Muscle layer of duodenum (tissue), 2 donors: ENCODE measurements around the gene PSME3IP1.
"Not testable (repeated sequence)": the region's sequence is repeated elsewhere in the genome, so short reads cannot be mapped to it uniquely, and the experiment has no call there.

Source experiments
- H3K27ac ChIP-seq: one replicate; pipeline ENCODE4 v1.7.0; 2013; ENCODE audit warnings: mild to moderate bottlenecking, low read length
- H3K27me3 ChIP-seq: one replicate; pipeline ENCODE4 v1.7.0; 2013; ENCODE audit warnings: low read depth, mild to moderate bottlenecking, control low read depth, low read length
- H3K36me3 ChIP-seq, 2 donors: one replicate each; pipeline ENCODE4 v1.7.0; 2013; ENCODE audit warnings: low read length in 2 of 2, control low read depth in 1 of 2, mild to moderate bottlenecking in 1 of 2; ENCODE audit not compliant: insufficient read depth in 2 of 2, control insufficient read depth in 1 of 2
- H3K4me1 ChIP-seq, 2 donors: one replicate each; pipeline ENCODE4 v1.7.0; 2013; ENCODE audit warnings: low read length in 2 of 2, mild to moderate bottlenecking in 2 of 2, control low read depth in 1 of 2, moderate library complexity in 1 of 2; ENCODE audit not compliant: insufficient read depth in 2 of 2, control insufficient read depth in 1 of 2
- H3K4me3 ChIP-seq, 2 donors: one replicate each; pipeline ENCODE4 v1.7.0; 2013; ENCODE audit warnings: low read length in 2 of 2, low read depth in 1 of 2, mild to moderate bottlenecking in 1 of 2
- H3K9me3 ChIP-seq, 2 donors: one replicate each; pipeline ENCODE4 v1.7.0; 2013; ENCODE audit warnings: low read length in 2 of 2, control low read depth in 1 of 2, mild to moderate bottlenecking in 1 of 2; ENCODE audit not compliant: control insufficient read depth in 1 of 2
- donor health status: healthy.

The PSME3IP1 gene

GRCh38 chr16:57115514-57116182 lies 70.2 kb downstream of the PSME3IP1 start:
- Histone ChIP-seq H3K9me3 (no peaks in the 10 kb centered on the region), H3K4me3 (peak overlapping the region in 1 of 2 donors; percentile 34), H3K27ac (no peak overlapping the region), H3K4me1 (peaks cover 0 to 28% of the 10 kb centered on the region in 2 donors), H3K27me3 (no peaks in the 10 kb centered on the region), H3K36me3 (peaks cover 5 to 26% of the 10 kb centered on the region in 2 donors)

GRCh38 chr16:57115168-57115513 lies 70.7 kb downstream of the PSME3IP1 start:
- H3K27ac ChIP-seq = no peak overlapping the region

GRCh38 chr16:57113664-57114063 lies 72.2 kb downstream of the PSME3IP1 start:
- Histone ChIP-seq H3K36me3 (peaks cover 5 to 14% of the 10 kb centered on the region in 2 donors), H3K4me3 (no peak overlapping the region), H3K27me3 (no peaks in the 10 kb centered on the region), H3K27ac (no peak overlapping the region), H3K4me1 (peaks cover 0 to 28% of the 10 kb centered on the region in 2 donors), H3K9me3 (no peaks in the 10 kb centered on the region)

More at GRCh38 chr16:57115168-57115513, 70.7 kb downstream of the PSME3IP1 start:
- Histone ChIP-seq H3K27me3 (no peaks in the 10 kb centered on the region), H3K9me3 (no peaks in the 10 kb centered on the region), H3K36me3 (peaks cover 5 to 25% of the 10 kb centered on the region in 2 donors), H3K4me1 (peaks cover 0 to 28% of the 10 kb centered on the region in 2 donors), H3K4me3 (peak overlapping the region in 1 of 2 donors; percentile 34)

- Histone ChIP-seq H3K4me3 (no peak overlapping the region), H3K27ac (no peak overlapping the region), H3K9me3 (no peaks in the 10 kb centered on the region), H3K36me3 (peaks cover 5 to 14% of the 10 kb centered on the region in 2 donors), H3K4me1 (peaks cover 0 to 28% of the 10 kb centered on the region in 2 donors), H3K27me3 (no peaks in the 10 kb centered on the region)
These were observed 72.8 kb downstream of the PSME3IP1 start for GRCh38 chr16:57113042-57113453.

GRCh38 chr16:57112403-57113041 lies 73.3 kb downstream of the PSME3IP1 start:
- Histone ChIP-seq H3K36me3 (peaks cover 5 to 9% of the 10 kb centered on the region in 2 donors), H3K4me3 (no peak overlapping the region), H3K9me3 (no peaks in the 10 kb centered on the region), H3K27ac (no peak overlapping the region), H3K4me1 (peaks cover 0 to 28% of the 10 kb centered on the region in 2 donors), H3K27me3 (no peaks in the 10 kb centered on the region)

GRCh38 chr16:57111420-57111819 lies 74.4 kb downstream of the PSME3IP1 start:
- Histone ChIP-seq H3K27ac (no peak overlapping the region), H3K27me3 (no peaks in the 10 kb centered on the region), H3K4me1 (peaks cover 0 to 35% of the 10 kb centered on the region in 2 donors), H3K4me3 (no peak overlapping the region), H3K9me3 (no peaks in the 10 kb centered on the region), H3K36me3 (peaks cover 4 to 5% of the 10 kb centered on the region in 2 donors)

GRCh38 chr16:57110937-57111336 lies 74.9 kb downstream of the PSME3IP1 start:
- peaks cover 0 to 30% of the 10 kb centered on the region in 2 donors for H3K4me1 ChIP-seq
- H3K4me3 ChIP-seq = no peak overlapping the region
- no peaks in the 10 kb centered on the region for H3K9me3 ChIP-seq
- H3K36me3 ChIP-seq = peaks cover 4 to 5% of the 10 kb centered on the region in 2 donors
- H3K27me3 ChIP-seq = no peaks in the 10 kb centered on the region
- no peak overlapping the region for H3K27ac ChIP-seq

- H3K4me3 ChIP-seq, H3K27ac ChIP-seq, H3K36me3 ChIP-seq, H3K9me3 ChIP-seq, H3K27me3 ChIP-seq: not testable (repeated sequence)
- peaks cover 0 to 20% of the 10 kb centered on the region in 2 donors for H3K4me1 ChIP-seq
These were observed 76.4 kb downstream of the PSME3IP1 start for GRCh38 chr16:57109259-57110105.

- Histone ChIP-seq H3K9me3 (no peaks in the 10 kb centered on the region), H3K36me3 (peaks cover 3 to 5% of the 10 kb centered on the region in 2 donors), H3K27me3 (no peaks in the 10 kb centered on the region), H3K27ac (no peak overlapping the region), H3K4me3 (no peak overlapping the region), H3K4me1 (peaks cover 0 to 18% of the 10 kb centered on the region in 2 donors)
These were observed 77.4 kb downstream of the PSME3IP1 start for GRCh38 chr16:57108432-57108831.

GRCh38 chr16:57107321-57107922 lies 78.4 kb downstream of the PSME3IP1 start:
- H3K4me3 ChIP-seq = no peak overlapping the region
- H3K36me3 ChIP-seq = no peaks in the 10 kb centered on the region
- peaks cover 0 to 8% of the 10 kb centered on the region in 2 donors for H3K4me1 ChIP-seq
- no peaks in the 10 kb centered on the region for H3K9me3 ChIP-seq
- H3K27me3 ChIP-seq = no peaks in the 10 kb centered on the region
- no peak overlapping the region for H3K27ac ChIP-seq

- Histone ChIP-seq H3K4me3 (no peak overlapping the region), H3K4me1 (peaks cover 0 to 8% of the 10 kb centered on the region in 2 donors), H3K27ac (no peak overlapping the region), H3K36me3 (no peaks in the 10 kb centered on the region), H3K27me3 (no peaks in the 10 kb centered on the region), H3K9me3 (no peaks in the 10 kb centered on the region)
These were observed 79.1 kb downstream of the PSME3IP1 start for GRCh38 chr16:57106767-57107166.
